HEK293 (cell line): ENCODE measurements around the gene PAQR7.

Experiments
- CTCF ChIA-PET: fragments of 350-600 bp; formaldehyde crosslinking; extraction: SDS; loops from one replicate; lab custom pipeline; 2021; ENCODE audit warnings: antibody characterized with exemption; lab: Yijun Ruan, JAX
- POLR2A ChIA-PET: fragments of 300-600 bp; formaldehyde crosslinking; extraction: SDS; loops from one replicate; lab custom pipeline; 2020; ENCODE audit warnings: antibody characterized with exemption, inconsistent platforms; lab: Yijun Ruan, JAX
- H3K27ac ChIP-seq: fragments of 200-500 bp; sonication (Bioruptor generic); 2 replicates; pipeline ENCODE4 v1.5.1; 2014; ENCODE audit warnings: low read depth, low read length, control low read depth, inconsistent platforms; ENCODE audit errors: extremely low read depth
- H3K36me3 ChIP-seq, 2 experiments: fragments of 200-500 bp in 1 of 2; sonication (Bioruptor generic) in 1 of 2; 1 replicate in 1 of 2; 2 replicates in 1 of 2; pipeline ENCODE4 v1.5.1; 2014 to 2017; ENCODE audit warnings: inconsistent platforms in 2 of 2, low read length in 2 of 2; ENCODE audit not compliant: control insufficient read depth in 2 of 2, insufficient read depth in 1 of 2
- H3K4me1 ChIP-seq: fragments of 200-500 bp; sonication (Bioruptor generic); 2 replicates; pipeline ENCODE4 v1.5.1; 2014; ENCODE audit warnings: mild to moderate bottlenecking, low read length, inconsistent platforms; ENCODE audit not compliant: control insufficient read depth, insufficient read depth
- H3K4me3 ChIP-seq: 2 replicates; pipeline ENCODE4 v1.5.1; 2011; ENCODE audit warnings: low read depth, mild to moderate bottlenecking, control low read depth, low read length, moderate library complexity
- H3K9me3 ChIP-seq: fragments of 200-500 bp; sonication (Bioruptor generic); 2 replicates; pipeline ENCODE4 v1.5.1; 2014; ENCODE audit warnings: low read depth, low read length, inconsistent platforms; ENCODE audit not compliant: control insufficient read depth, insufficient read depth
- EGR2 ChIP-seq: fragments of 450-650 bp; formaldehyde crosslinking; IDR thresholded peaks from 2 replicates; pipeline ENCODE4 v1.5.1; 2016; ENCODE audit warnings: low read depth, missing biosample characterization, missing genetic modification characterization
- GLIS1 ChIP-seq: fragments of 450-650 bp; formaldehyde crosslinking; IDR thresholded peaks from 2 replicates; pipeline ENCODE4 v1.5.1; 2016; ENCODE audit warnings: missing biosample characterization, missing genetic modification characterization
- IKZF3 ChIP-seq: fragments of 450-650 bp; IDR thresholded peaks from 2 replicates; pipeline ENCODE4 v1.5.0; 2018; ENCODE audit warnings: missing biosample characterization, mild to moderate bottlenecking, missing genetic modification characterization, moderate library complexity
- MZF1 ChIP-seq: fragments of 450-650 bp; formaldehyde crosslinking; IDR thresholded peaks from 2 replicates; pipeline ENCODE4 v1.5.1; 2017; ENCODE audit warnings: missing biosample characterization, missing genetic modification characterization, borderline replicate concordance
- TRIM28 ChIP-seq: IDR thresholded peaks from 2 replicates; pipeline ENCODE4 v1.6.1; 2011; ENCODE audit warnings: low read length, control low read depth, borderline replicate concordance
- ZBTB21 ChIP-seq: fragments of 450-650 bp; formaldehyde crosslinking; IDR thresholded peaks from 2 replicates; pipeline ENCODE4 v1.5.1; 2017; ENCODE audit warnings: missing biosample characterization, missing genetic modification characterization
- ZNF112 ChIP-seq: fragments of 450-650 bp; formaldehyde crosslinking; IDR thresholded peaks from 2 replicates; pipeline ENCODE4 v1.5.0; 2017; ENCODE audit warnings: missing biosample characterization, missing genetic modification characterization
- ZNF121 ChIP-seq: fragments of 450-650 bp; formaldehyde crosslinking; IDR thresholded peaks from 2 replicates; pipeline ENCODE4 v1.5.1; 2016; ENCODE audit warnings: missing biosample characterization, missing genetic modification characterization
- ZNF202 ChIP-seq: fragments of 450-650 bp; formaldehyde crosslinking; IDR thresholded peaks from 2 replicates; pipeline ENCODE4 v1.5.1; 2016; ENCODE audit warnings: missing biosample characterization, missing genetic modification characterization, borderline replicate concordance
- ZNF221 ChIP-seq: fragments of 450-650 bp; formaldehyde crosslinking; IDR thresholded peaks from 2 replicates; pipeline ENCODE4 v1.5.1; 2017; ENCODE audit warnings: missing biosample characterization, missing genetic modification characterization, borderline replicate concordance
- ZNF23 ChIP-seq: fragments of 450-650 bp; formaldehyde crosslinking; IDR thresholded peaks from 2 replicates; pipeline ENCODE4 v1.5.1; 2016; ENCODE audit warnings: missing biosample characterization, missing genetic modification characterization, borderline replicate concordance
- ZNF311 ChIP-seq: fragments of 450-650 bp; formaldehyde crosslinking; IDR thresholded peaks from 2 replicates; pipeline ENCODE4 v1.5.1; 2017; ENCODE audit warnings: missing biosample characterization, missing genetic modification characterization, borderline replicate concordance
- ZNF544 ChIP-seq: fragments of 450-650 bp; formaldehyde crosslinking; IDR thresholded peaks from 2 replicates; pipeline ENCODE4 v1.5.0; 2017; ENCODE audit warnings: missing biosample characterization, missing genetic modification characterization
- ZNF571 ChIP-seq: fragments of 450-650 bp; formaldehyde crosslinking; IDR thresholded peaks from 2 replicates; pipeline ENCODE4 v1.5.0; 2017; ENCODE audit warnings: missing biosample characterization, missing genetic modification characterization
- ZNF623 ChIP-seq: fragments of 450-650 bp; formaldehyde crosslinking; IDR thresholded peaks from 2 replicates; pipeline ENCODE4 v1.5.1; 2016; ENCODE audit warnings: missing biosample characterization, missing genetic modification characterization
- TF ChIP-seq, protein P1 (sequence below): fragments of 450-650 bp; formaldehyde crosslinking; IDR thresholded peaks from 2 replicates; pipeline ENCODE4 v1.5.1; 2016; ENCODE audit warnings: missing biosample characterization, missing genetic modification characterization
- TF ChIP-seq, protein P2 (sequence below): fragments of 450-650 bp; formaldehyde crosslinking; IDR thresholded peaks from 2 replicates; pipeline ENCODE4 v1.5.1; 2016; ENCODE audit warnings: missing biosample characterization, missing genetic modification characterization

Gene PAQR7

DNA sequence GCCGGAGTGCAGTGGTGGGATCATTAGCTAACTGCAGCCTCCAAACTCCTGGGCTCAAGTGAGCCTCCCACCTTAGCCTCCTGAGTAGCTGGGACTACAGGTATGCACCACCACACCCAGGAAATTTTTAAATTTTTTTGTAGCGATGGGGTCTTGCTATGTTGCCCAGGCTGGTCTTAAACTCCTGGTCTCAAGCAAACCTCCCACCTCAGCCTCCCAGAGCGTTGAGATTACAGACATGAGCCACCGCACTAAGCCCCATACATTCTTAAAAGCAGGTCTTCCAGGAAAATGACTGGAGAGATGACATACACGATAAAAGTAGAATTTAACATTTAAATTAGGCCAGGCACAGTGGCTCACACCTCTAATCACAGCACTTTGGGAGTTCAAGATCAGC is 42.4 kb downstream of the PAQR7 start:
- CTCF ChIA-PET, result interaction anchor here (1.1 kb wide), 1 partner anchor 62 kb away, joined by 6 read pairs; no protein-coding TSS in a partner anchor
- TF ChIP-seq ZBTB21 (tag by site-specific recombination) (no peak), ZNF544 (tag by site-specific recombination) (no peak), ZNF121 (tag by site-specific recombination) (peak; percentile 92)
- Histone ChIP-seq H3K9me3 (no peaks in the 10 kb centered on the region), H3K4me1 (no peaks in the 10 kb centered on the region), H3K27ac (no peak overlapping the region), H3K36me3 (peaks cover 8 to 91% of the 10 kb centered on the region in 2 experiments), H3K4me3 (no peak overlapping the region)
- POLR2A ChIA-PET, result interaction anchor here (1.0 kb wide), 1 partner anchor 14 kb away, joined by 4 read pairs; the partner anchor contains the start of gene MTFR1L

DNA sequence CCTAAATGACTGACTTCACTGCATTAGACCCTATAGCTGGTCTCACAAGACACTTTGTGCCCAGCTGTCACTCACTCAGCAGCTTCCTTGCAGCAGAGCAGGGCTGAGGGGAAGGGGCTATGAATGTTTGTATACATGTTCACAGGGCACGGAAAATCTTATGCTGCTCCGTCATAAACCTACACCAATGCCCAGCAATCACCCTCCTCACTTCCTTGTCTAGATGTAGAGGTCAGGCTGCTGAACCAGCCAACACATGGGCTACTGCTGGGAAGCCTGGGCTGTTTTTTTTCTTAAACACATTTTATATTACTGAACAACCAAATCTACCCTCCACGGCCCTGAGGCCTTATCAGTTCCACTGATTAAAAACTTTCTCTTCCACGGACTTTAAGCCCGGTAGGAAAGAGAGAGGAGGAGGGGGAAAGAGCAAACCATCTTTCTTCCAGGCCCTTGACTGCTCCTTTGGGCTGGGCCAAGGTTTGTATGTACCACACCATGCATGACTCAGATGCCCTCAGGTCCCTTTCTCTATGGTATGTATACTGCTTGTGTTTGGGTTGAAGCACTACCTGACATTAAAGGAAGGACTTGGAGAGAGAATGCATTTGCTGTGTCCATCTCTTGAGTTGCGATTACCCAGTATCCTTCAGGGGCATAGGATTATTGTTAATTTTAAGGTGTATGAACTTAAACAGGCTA is 43.0 kb downstream of the PAQR7 start:
- no peak overlapping the region for H3K27ac ChIP-seq
- no peaks in the 10 kb centered on the region for H3K9me3 ChIP-seq
- no peak for TF ChIP-seq ZNF202 (tag by site-specific recombination)
- no peak for TF ChIP-seq IKZF3 (tag by site-specific recombination)
- TF ChIP-seq, protein P1, sequence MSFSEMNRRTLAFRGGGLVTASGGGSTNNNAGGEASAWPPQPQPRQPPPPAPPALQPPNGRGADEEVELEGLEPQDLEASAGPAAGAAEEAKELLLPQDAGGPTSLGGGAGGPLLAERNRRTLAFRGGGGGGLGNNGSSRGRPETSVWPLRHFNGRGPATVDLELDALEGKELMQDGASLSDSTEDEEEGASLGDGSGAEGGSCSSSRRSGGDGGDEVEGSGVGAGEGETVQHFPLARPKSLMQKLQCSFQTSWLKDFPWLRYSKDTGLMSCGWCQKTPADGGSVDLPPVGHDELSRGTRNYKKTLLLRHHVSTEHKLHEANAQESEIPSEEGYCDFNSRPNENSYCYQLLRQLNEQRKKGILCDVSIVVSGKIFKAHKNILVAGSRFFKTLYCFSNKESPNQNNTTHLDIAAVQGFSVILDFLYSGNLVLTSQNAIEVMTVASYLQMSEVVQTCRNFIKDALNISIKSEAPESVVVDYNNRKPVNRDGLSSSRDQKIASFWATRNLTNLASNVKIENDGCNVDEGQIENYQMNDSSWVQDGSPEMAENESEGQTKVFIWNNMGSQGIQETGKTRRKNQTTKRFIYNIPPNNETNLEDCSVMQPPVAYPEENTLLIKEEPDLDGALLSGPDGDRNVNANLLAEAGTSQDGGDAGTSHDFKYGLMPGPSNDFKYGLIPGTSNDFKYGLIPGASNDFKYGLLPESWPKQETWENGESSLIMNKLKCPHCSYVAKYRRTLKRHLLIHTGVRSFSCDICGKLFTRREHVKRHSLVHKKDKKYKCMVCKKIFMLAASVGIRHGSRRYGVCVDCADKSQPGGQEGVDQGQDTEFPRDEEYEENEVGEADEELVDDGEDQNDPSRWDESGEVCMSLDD (tag by site-specific recombination), result no peak
- TF ChIP-seq ZNF112 (tag by site-specific recombination), result no peak
- no peak for TF ChIP-seq ZNF571
- TF ChIP-seq ZNF311 (tag by site-specific recombination), result no peak
- no peak for TF ChIP-seq ZNF23 (tag by site-specific recombination)
- no peak for TF ChIP-seq ZNF623 (tag by site-specific recombination)
- no peak for TF ChIP-seq ZNF221
- TF ChIP-seq, protein P2, sequence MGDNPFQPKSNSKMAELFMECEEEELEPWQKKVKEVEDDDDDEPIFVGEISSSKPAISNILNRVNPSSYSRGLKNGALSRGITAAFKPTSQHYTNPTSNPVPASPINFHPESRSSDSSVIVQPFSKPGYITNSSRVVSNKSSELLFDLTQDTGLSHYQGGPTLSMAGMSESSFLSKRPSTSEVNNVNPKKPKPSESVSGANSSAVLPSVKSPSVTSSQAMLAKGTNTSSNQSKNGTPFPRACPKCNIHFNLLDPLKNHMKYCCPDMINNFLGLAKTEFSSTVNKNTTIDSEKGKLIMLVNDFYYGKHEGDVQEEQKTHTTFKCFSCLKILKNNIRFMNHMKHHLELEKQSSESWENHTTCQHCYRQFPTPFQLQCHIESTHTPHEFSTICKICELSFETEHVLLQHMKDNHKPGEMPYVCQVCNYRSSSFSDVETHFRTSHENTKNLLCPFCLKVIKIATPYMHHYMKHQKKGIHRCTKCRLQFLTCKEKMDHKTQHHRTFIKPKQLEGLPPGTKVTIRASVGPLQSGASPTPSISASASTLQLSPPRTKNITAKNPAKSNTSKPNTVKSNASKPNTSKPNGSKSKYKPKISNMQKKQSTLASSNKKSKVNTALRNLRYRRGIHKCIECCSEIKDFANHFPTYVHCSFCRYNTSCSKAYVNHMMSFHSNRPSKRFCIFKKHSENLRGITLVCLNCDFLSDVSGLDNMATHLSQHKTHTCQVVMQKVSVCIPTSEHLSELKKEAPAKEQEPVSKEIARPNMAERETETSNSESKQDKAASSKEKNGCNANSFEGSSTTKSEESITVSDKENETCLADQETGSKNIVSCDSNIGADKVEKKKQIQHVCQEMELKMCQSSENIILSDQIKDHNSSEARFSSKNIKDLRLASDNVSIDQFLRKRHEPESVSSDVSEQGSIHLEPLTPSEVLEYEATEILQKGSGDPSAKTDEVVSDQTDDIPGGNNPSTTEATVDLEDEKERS (tag by site-specific recombination), result no peak
- TF ChIP-seq TRIM28, result no peak
- no peak for TF ChIP-seq EGR2
- no peak for TF ChIP-seq GLIS1 (tag by site-specific recombination)
- no peak for TF ChIP-seq MZF1 (tag by site-specific recombination)
- TF ChIP-seq, all 188 proteins: peak for 0
- no peaks in the 10 kb centered on the region for H3K4me1 ChIP-seq
- CTCF ChIA-PET, result interaction anchor here (0.5 kb wide), 1 partner anchor 50 kb away, joined by 3 read pairs; no protein-coding TSS in a partner anchor
- H3K4me3 ChIP-seq, result no peak overlapping the region
- H3K36me3 ChIP-seq, result peaks cover 13 to 98% of the 10 kb centered on the region in 2 experiments
- POLR2A ChIA-PET, result interaction anchor here (1.0 to 1.3 kb wide), 3 partner anchors 11 to 585 kb away, joined by 3 to 4 read pairs (median 3); partner anchors contain the start of genes PAFAH2 and RSRP1
